ENCODE results near the gene STIMATE.

The STIMATE gene

DNA sequence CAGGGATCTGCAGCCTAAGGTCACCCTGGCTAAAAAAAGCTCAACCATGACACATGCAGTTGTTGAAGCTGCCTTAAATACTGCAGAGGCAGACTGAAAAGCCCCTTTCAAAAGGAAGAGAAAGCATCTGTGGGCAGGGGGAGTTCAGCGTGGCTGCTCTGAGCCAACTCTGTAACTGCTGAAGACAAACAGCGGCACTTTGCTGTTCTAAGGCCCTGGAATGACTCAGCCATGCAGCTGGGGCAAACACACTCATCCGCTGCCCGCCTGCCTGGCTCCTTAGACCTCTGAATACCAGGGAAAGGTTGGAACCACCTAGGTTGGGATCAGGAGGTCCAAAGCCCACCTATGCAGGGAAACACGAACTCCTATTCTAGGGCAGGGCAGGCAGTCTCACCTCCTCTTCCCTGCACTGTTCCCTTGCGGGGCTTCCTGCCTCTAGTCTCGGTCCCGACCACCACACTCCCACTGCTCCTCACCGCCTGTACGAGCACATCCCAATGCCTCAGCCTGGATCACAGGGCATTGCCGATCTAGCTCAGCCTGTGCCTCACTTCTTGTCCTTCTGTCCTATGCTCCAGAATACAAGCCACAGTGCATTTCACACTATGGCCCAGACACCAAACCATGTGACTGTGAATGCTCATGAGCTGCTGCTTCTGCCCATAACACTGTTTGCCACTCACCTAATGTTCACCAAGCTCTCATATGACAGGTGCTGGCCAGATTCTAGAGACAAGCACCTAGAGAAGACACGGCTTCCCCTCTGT lies 56.0 kb downstream of the STIMATE start:
- TF ChIP-seq LEF1 (IDR thresholded peaks at IDR 0.05; ENCODE audit: borderline replicate concordance), result no peak
- TF ChIP-seq, protein P1, sequence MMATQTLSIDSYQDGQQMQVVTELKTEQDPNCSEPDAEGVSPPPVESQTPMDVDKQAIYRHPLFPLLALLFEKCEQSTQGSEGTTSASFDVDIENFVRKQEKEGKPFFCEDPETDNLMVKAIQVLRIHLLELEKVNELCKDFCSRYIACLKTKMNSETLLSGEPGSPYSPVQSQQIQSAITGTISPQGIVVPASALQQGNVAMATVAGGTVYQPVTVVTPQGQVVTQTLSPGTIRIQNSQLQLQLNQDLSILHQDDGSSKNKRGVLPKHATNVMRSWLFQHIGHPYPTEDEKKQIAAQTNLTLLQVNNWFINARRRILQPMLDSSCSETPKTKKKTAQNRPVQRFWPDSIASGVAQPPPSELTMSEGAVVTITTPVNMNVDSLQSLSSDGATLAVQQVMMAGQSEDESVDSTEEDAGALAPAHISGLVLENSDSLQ (IDR thresholded peaks at IDR 0.05), result no peak
- no peak for TF ChIP-seq FOXM1 (IDR thresholded peaks at IDR 0.05; ENCODE audit: borderline replicate concordance)
- no peak for TF ChIP-seq ZNF384 (IDR thresholded peaks at IDR 0.05)
- no peak for TF ChIP-seq FOXK2 (IDR thresholded peaks at IDR 0.05)
- POLR2A ChIA-PET, result interaction anchor here (2.0 kb wide), 1 partner anchor 71 kb away, joined by 6 read pairs; the partner anchor contains the start of gene NEK4
- DNase-seq (ENCODE audit: extremely low spot score), result no peak
- CTCF ChIA-PET, result interaction anchor here (0.6 kb wide), 1 partner anchor 52 kb away, joined by 5 read pairs; no protein-coding TSS in a partner anchor

DNA sequence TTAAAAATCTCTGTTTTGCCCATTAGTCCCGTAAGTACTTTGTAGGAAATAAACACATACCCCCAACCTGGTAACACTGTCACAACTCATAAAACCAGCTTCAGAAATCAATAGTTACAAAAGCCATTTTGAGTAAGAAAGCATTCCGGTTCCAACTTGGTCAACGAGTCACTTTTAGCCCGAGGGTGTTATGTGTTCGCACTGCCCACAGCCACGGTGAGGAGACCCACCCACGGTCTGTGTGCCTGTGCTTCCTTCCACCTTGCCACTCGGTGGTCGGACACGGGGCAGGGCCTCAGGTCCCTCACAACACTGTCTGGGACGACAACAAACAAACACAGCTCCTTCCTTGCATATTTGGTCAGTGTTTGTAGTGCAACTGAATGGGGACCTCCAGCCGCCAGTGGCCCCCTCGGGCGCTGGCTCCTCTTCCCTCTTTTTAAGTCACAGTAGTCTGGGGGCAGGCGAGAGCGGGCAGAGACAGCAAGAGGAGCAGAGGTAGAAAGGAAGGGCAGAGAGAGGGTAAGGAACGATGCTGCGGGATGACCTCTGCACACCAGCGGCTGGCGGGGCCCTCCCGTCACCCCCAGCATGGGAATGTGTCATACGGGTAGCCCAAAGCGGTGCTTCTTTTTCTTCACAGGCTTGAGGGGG lies 57.3 kb downstream of the STIMATE start:
- POLR2A ChIA-PET, result no interaction called here
- TF ChIP-seq, protein P1 (IDR thresholded peaks at IDR 0.05), result no peak
- TF ChIP-seq ELF4 (IDR thresholded peaks at IDR 0.05) (no peak), TARDBP (IDR thresholded peaks at IDR 0.05) (no peak)
- CTCF ChIA-PET, result interaction anchor here (0.6 kb wide), 1 partner anchor 793 kb away, joined by 3 read pairs; no protein-coding TSS in a partner anchor
- DNase-seq (ENCODE audit: extremely low spot score), result no peak

DNA sequence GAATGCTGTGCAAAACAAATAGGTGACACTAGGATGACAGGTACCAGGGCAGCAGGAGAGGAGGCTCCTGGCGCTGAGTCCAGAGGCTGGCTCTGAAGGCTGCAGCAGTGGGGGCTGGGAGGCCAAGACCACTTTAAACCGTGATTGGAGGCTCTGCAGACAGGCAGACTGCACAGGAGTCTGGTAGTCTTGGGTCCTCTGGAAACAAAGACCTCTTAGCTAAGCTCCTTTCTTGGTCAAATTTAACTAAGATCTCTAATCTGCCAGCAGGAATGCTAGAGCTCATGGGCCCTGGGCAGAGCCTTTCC lies 58.1 kb downstream of the STIMATE start:
- ChIA-PET POLR2A (interaction anchor here (0.8 kb wide), 1 partner anchor 17 kb away, joined by 3 read pairs; no protein-coding TSS in a partner anchor), CTCF (no interaction called here)
- no peak for DNase-seq (ENCODE audit: extremely low spot score)
- no peak for TF ChIP-seq TARDBP (IDR thresholded peaks at IDR 0.05)
- TF ChIP-seq L3MBTL2 (conservative IDR thresholded peaks at IDR 0.05), result no peak

DNA sequence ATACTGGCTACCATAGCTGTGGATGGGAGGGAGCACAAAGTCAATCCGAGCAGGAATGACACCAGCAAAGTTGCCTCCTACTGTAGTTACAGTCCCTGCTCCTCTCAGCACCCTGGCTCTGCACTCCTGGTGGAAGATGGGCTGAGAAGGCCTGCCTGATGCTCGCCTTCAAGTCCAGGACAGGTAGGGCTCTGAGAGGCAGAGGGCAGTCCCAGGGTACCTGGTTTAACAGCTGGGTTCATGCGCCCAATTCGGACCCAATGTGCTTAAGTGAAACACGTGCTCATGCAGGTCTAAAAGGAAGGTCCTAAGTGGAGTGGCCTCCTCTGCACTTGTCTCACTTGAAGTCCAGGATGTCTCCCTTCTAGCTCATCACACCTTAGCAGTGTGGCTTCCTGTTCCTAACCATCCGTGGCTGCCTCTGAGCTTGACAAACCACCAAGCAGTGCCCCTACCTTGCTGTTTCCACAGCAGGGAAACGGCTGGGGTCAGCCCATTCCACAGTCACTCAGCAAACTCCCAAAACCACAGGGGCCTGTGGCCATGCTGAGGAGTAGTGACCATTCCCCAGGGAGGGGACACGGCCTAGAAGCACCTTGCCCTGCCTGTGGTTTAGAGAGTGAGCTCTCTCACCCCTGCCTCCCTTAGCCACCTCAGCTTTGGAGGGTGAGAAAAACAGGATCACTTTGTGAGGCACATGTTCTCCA lies 58.6 kb downstream of the STIMATE start:
- no peak for DNase-seq (ENCODE audit: extremely low spot score)
- POLR2A ChIA-PET, result interaction anchor here (0.8 kb wide), 1 partner anchor 16 kb away, joined by 3 read pairs; no protein-coding TSS in a partner anchor
- TF ChIP-seq CTBP1 (IDR thresholded peaks at IDR 0.05; ENCODE audit: borderline replicate concordance) (no peak), BHLHE40 (IDR thresholded peaks at IDR 0.05; ENCODE audit: borderline replicate concordance) (no peak), NFRKB (IDR thresholded peaks at IDR 0.05) (no peak), ARNT (IDR thresholded peaks at IDR 0.05) (no peak), LEF1 (IDR thresholded peaks at IDR 0.05; ENCODE audit: borderline replicate concordance) (no peak), FOXK2 (IDR thresholded peaks at IDR 0.05) (no peak), ZNF384 (IDR thresholded peaks at IDR 0.05) (no peak), ELF4 (IDR thresholded peaks at IDR 0.05) (no peak), L3MBTL2 (conservative IDR thresholded peaks at IDR 0.05) (no peak), FOXA1 (IDR thresholded peaks at IDR 0.05) (no peak), HDGF (IDR thresholded peaks at IDR 0.05; ENCODE audit: borderline replicate concordance) (no peak), FOXM1 (IDR thresholded peaks at IDR 0.05; ENCODE audit: borderline replicate concordance) (no peak), SUZ12 (IDR thresholded peaks at IDR 0.05) (no peak), TARDBP (IDR thresholded peaks at IDR 0.05) (no peak), SP1 (IDR thresholded peaks at IDR 0.05) (no peak)
- TF ChIP-seq, protein P1 (IDR thresholded peaks at IDR 0.05), result no peak
- CTCF ChIA-PET, result interaction anchor here (0.5 to 2.1 kb wide), 2 partner anchors 18 to 54 kb away, joined by 6 to 8 read pairs; no protein-coding TSS in a partner anchor

DNA sequence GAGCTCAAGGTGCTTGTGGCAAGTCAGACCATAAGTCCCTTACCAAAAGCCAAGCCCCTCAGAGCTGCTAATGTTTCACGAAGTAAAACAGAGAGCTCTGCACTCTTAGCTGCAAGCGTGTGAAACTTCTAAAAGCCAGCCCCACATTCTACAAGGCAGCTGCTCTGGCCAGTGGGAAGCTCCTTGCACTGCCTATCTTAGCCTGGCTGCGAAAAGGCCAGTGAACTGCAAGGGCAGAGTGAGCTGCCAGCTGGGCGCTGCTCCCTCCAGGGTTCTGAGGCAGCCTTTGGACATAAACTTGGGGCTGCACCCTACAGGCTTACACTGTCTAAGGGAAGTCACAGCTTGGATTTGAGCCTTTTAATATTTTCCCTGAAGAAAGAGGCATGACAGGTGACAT lies 60.4 kb downstream of the STIMATE start:
- TF ChIP-seq TARDBP (IDR thresholded peaks at IDR 0.05) (no peak), FOXK2 (IDR thresholded peaks at IDR 0.05) (no peak), SP1 (IDR thresholded peaks at IDR 0.05) (no peak), L3MBTL2 (conservative IDR thresholded peaks at IDR 0.05) (no peak), FOXM1 (IDR thresholded peaks at IDR 0.05; ENCODE audit: borderline replicate concordance) (no peak), HDGF (IDR thresholded peaks at IDR 0.05; ENCODE audit: borderline replicate concordance) (no peak), ELF4 (IDR thresholded peaks at IDR 0.05) (no peak), BHLHE40 (IDR thresholded peaks at IDR 0.05; ENCODE audit: borderline replicate concordance) (no peak), NFRKB (IDR thresholded peaks at IDR 0.05) (no peak), ARNT (IDR thresholded peaks at IDR 0.05) (no peak), ZNF384 (IDR thresholded peaks at IDR 0.05) (no peak), CTBP1 (IDR thresholded peaks at IDR 0.05; ENCODE audit: borderline replicate concordance) (no peak), LEF1 (IDR thresholded peaks at IDR 0.05; ENCODE audit: borderline replicate concordance) (no peak), FOXA1 (IDR thresholded peaks at IDR 0.05) (no peak), SUZ12 (IDR thresholded peaks at IDR 0.05) (no peak)
- TF ChIP-seq, protein P1 (IDR thresholded peaks at IDR 0.05), result no peak
- DNase-seq (ENCODE audit: extremely low spot score), result no peak
- ChIA-PET POLR2A (interaction anchor here (0.8 kb wide), 1 partner anchor 9 kb away, joined by 3 read pairs; no protein-coding TSS in a partner anchor), CTCF (interaction anchor here (0.6 to 2.1 kb wide), 2 partner anchors 8 to 16 kb away, joined by 3 to 8 read pairs; no protein-coding TSS in a partner anchor)

All from HEK293T (cell line).